OCI-M1 (cell line): ENCODE data around the gene PRKN.
"Not testable (repeated sequence)": the region's sequence is repeated elsewhere in the genome, so short reads cannot be mapped to it uniquely, and the experiment has no call there.

Source experiments
- DNase-seq: peaks from one replicate; lab custom pipeline; 2025; lab: John Stamatoyannopoulos, UW

The PRKN gene

GRCh38 chr6:161347988-161348627, 1379.5 kb downstream of the PRKN start:
- no peak for DNase-seq

- no peak for DNase-seq
Observed at GRCh38 chr6:161347125-161347524, 1380.4 kb downstream of the PRKN start.

- no peak for DNase-seq
Observed at GRCh38 chr6:161346717-161347116, 1380.8 kb downstream of the PRKN start.

GRCh38 chr6:161344626-161345025, 1382.9 kb downstream of the PRKN start:
- DNase-seq: no peak

- no peak for DNase-seq
Observed at GRCh38 chr6:161342039-161342438, 1385.5 kb downstream of the PRKN start.

GRCh38 chr6:161341638-161342037, 1385.9 kb downstream of the PRKN start:
- DNase-seq: no peak

GRCh38 chr6:161338015-161338414, 1389.6 kb downstream of the PRKN start:
- no peak for DNase-seq

- DNase-seq: no peak
Observed at GRCh38 chr6:161336479-161336878, 1391.1 kb downstream of the PRKN start.

- DNase-seq: no peak
Observed at GRCh38 chr6:161333410-161333809, 1394.2 kb downstream of the PRKN start.

GRCh38 chr6:161331402-161332081, 1396.0 kb downstream of the PRKN start:
- not testable (repeated sequence) for DNase-seq

GRCh38 chr6:161327360-161327953, 1400.1 kb downstream of the PRKN start:
- DNase-seq: peak; percentile 55

- no peak for DNase-seq
Observed at GRCh38 chr6:161319231-161319630, 1408.3 kb downstream of the PRKN start.

- no peak for DNase-seq
Observed at GRCh38 chr6:161318456-161318855, 1409.1 kb downstream of the PRKN start.

- DNase-seq: no peak
Observed at GRCh38 chr6:161316531-161316930, 1411.0 kb downstream of the PRKN start.

- not testable (repeated sequence) for DNase-seq
Observed at GRCh38 chr6:161315246-161315917, 1412.2 kb downstream of the PRKN start.

GRCh38 chr6:161314541-161315245, 1412.9 kb downstream of the PRKN start:
- DNase-seq: not testable (repeated sequence)

GRCh38 chr6:161313940-161314509, 1413.5 kb downstream of the PRKN start:
- DNase-seq: no peak

GRCh38 chr6:161313475-161313874, 1414.1 kb downstream of the PRKN start:
- not testable (repeated sequence) for DNase-seq

- not testable (repeated sequence) for DNase-seq
Observed at GRCh38 chr6:161309774-161310173, 1417.8 kb downstream of the PRKN start.

GRCh38 chr6:161308075-161308655, 1419.4 kb downstream of the PRKN start:
- DNase-seq: no peak

- DNase-seq: no peak
Observed at GRCh38 chr6:161305860-161306259, 1421.7 kb downstream of the PRKN start.
